AG04450 (cell line): ENCODE results near the gene HNRNPR. TPM values are rescaled to one million over a fixed set of nuclear protein-coding genes. Genes with fewer than 3 reads are reported as not detected.

Experiments used
- CTCF ChIA-PET: fragments of 300-600, 350-600 bp; formaldehyde crosslinking; extraction: SDS; loops from one replicate; lab custom pipeline; 2022; ENCODE audit warnings: antibody characterized with exemption, inconsistent platforms; lab: Charles Lee
- POLR2A ChIA-PET: fragments of 350-600 bp; formaldehyde crosslinking; extraction: SDS; loops from one replicate; lab custom pipeline; 2021; ENCODE audit warnings: antibody characterized with exemption, inconsistent platforms; lab: Yijun Ruan, JAX
- DNase-seq: peaks from one replicate; pipeline ENCODE4 v3.0.0-alpha.2; 2011; ENCODE audit warnings: low read depth, low spot score
- H3K27ac ChIP-seq: one replicate; pipeline ENCODE4 v1.5.1; 2012; ENCODE audit warnings: low read depth, low read length, control low read depth
- H3K27me3 ChIP-seq: one replicate; pipeline ENCODE4 v1.6.0; 2012; ENCODE audit warnings: low read length; ENCODE audit not compliant: control insufficient read depth, insufficient read depth
- H3K4me3 ChIP-seq: 2 replicates; pipeline ENCODE4 v1.5.1; 2011; ENCODE audit warnings: mild to moderate bottlenecking, low read depth, low read length, control low read depth
- H3K9me3 ChIP-seq: 2 replicates; pipeline ENCODE4 v1.5.1; 2012; ENCODE audit warnings: low read length; ENCODE audit not compliant: control insufficient read depth, insufficient read depth
- CTCF ChIP-seq: IDR thresholded peaks from 2 replicates; pipeline ENCODE4 v1.5.1; 2011; ENCODE audit warnings: low read depth, low read length, control low read depth, inconsistent platforms
- polyA plus RNA-seq: library from polyadenylated mRNA; depleted of rRNA; stranded (reverse); fragments of >200 nt; gene quantifications from 2 replicates; pipeline ENCODE4 v1.2.3, GENCODE V29; 2011

The HNRNPR gene
- polyA plus RNA-seq, 1 experiment = 171 TPM

GRCh38 chr1:23371987-23372880, 28.1 kb upstream of the HNRNPR start:
- no peak for TF ChIP-seq CTCF
- Histone ChIP-seq H3K27ac (no peak overlapping the region), H3K4me3 (no peak overlapping the region), H3K9me3 (peaks cover 4% of the 10 kb centered on the region), H3K27me3 (no peaks in the 10 kb centered on the region)
- ChIA-PET POLR2A (interaction anchor here (0.5 to 1.8 kb wide), 2 partner anchors 28 to 32 kb away, joined by 5 read pairs; partner anchors contain the start of gene HNRNPR), CTCF (interaction anchor here (1.4 kb wide), 1 partner anchor 32 kb away, joined by 4 read pairs; no protein-coding TSS in a partner anchor)
- DNase-seq = no peak

- TF ChIP-seq CTCF = peak; percentile 17; the same call in 1 of the 2 replicates
- Histone ChIP-seq H3K4me3 (peak overlapping the region; percentile 99), H3K9me3 (peaks cover 4% of the 10 kb centered on the region), H3K27ac (peak overlapping the region; percentile 96), H3K27me3 (no peaks in the 10 kb centered on the region)
- POLR2A ChIA-PET = interaction anchor here (0.6 to 1.8 kb wide), 3 partner anchors 17 to 33 kb away, joined by 3 to 8 read pairs (median 5); partner anchors contain the start of gene HNRNPR
- CTCF ChIA-PET = interaction anchor here (0.6 to 1.4 kb wide), 3 partner anchors 33 to 127 kb away, joined by 3 to 4 read pairs (median 3); no protein-coding TSS in a partner anchor
- DNase-seq = no peak
Measured at GRCh38 chr1:23370709-23371584, 26.9 kb upstream of the HNRNPR start.

- peak overlapping the region; percentile 96 for H3K27ac ChIP-seq
- DNase-seq = no peak
- no peaks in the 10 kb centered on the region for H3K27me3 ChIP-seq
- CTCF ChIA-PET = interaction anchor here (0.7 to 1.4 kb wide), 2 partner anchors 34 to 52 kb away, joined by 3 to 4 read pairs; no protein-coding TSS in a partner anchor
- H3K4me3 ChIP-seq = peak overlapping the region; percentile 99
- TF ChIP-seq CTCF = no peak
- peaks cover 9% of the 10 kb centered on the region for H3K9me3 ChIP-seq
- POLR2A ChIA-PET = interaction anchor here (0.6 to 1.2 kb wide), 3 partner anchors 18 to 26 kb away, joined by 3 to 13 read pairs (median 8); partner anchors contain the start of gene HNRNPR
Measured at GRCh38 chr1:23370330-23370708, 26.2 kb upstream of the HNRNPR start.

GRCh38 chr1:23369335-23370013, 25.4 kb upstream of the HNRNPR start, which contains the start of gene ZNF436:
ZNF436 (minus strand) TSS chr1:23369836; CDS start chr1:23368005, 1,831 bp downstream.
- no peaks in the 10 kb centered on the region for H3K27me3 ChIP-seq
- H3K27ac ChIP-seq = peak within 1 kb of the TSS; percentile 96
- POLR2A ChIA-PET = interaction anchor here (0.6 to 1.2 kb wide), 6 partner anchors 16 to 267 kb away, joined by 3 to 13 read pairs (median 4); partner anchors contain the start of gene HNRNPR
- DNase-seq = peak; percentile 64
- no peak for TF ChIP-seq CTCF
- peaks cover 16% of the 10 kb centered on the region for H3K9me3 ChIP-seq
- CTCF ChIA-PET = interaction anchor here (0.6 to 3.4 kb wide), 4 partner anchors 12 to 170 kb away, joined by 3 to 24 read pairs (median 4); no protein-coding TSS in a partner anchor
- H3K4me3 ChIP-seq = peak within 1 kb of the TSS; percentile 99
